ENCODE measurements around the gene ZFY.

- TF ChIP-seq, protein P1, sequence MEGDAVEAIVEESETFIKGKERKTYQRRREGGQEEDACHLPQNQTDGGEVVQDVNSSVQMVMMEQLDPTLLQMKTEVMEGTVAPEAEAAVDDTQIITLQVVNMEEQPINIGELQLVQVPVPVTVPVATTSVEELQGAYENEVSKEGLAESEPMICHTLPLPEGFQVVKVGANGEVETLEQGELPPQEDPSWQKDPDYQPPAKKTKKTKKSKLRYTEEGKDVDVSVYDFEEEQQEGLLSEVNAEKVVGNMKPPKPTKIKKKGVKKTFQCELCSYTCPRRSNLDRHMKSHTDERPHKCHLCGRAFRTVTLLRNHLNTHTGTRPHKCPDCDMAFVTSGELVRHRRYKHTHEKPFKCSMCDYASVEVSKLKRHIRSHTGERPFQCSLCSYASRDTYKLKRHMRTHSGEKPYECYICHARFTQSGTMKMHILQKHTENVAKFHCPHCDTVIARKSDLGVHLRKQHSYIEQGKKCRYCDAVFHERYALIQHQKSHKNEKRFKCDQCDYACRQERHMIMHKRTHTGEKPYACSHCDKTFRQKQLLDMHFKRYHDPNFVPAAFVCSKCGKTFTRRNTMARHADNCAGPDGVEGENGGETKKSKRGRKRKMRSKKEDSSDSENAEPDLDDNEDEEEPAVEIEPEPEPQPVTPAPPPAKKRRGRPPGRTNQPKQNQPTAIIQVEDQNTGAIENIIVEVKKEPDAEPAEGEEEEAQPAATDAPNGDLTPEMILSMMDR (IDR thresholded peaks at IDR 0.05): no peak
- TF ChIP-seq POLR2AphosphoS5 (IDR thresholded peaks at IDR 0.05): no peak
Measured at GRCh38 chrY:2969561-2969960, 34.4 kb downstream of the ZFY start.

All from breast epithelium (tissue), 3 donors.